Raji (cell line): Measurements from ENCODE around the gene MEMO1.

Experiments used
- POLR2A ChIP-seq: IDR thresholded peaks from 2 replicates; pipeline ENCODE4 v1.6.1; 2011; ENCODE audit warnings: low read depth, low read length, control low read depth; ENCODE audit not compliant: insufficient read depth

The MEMO1 gene

DNA sequence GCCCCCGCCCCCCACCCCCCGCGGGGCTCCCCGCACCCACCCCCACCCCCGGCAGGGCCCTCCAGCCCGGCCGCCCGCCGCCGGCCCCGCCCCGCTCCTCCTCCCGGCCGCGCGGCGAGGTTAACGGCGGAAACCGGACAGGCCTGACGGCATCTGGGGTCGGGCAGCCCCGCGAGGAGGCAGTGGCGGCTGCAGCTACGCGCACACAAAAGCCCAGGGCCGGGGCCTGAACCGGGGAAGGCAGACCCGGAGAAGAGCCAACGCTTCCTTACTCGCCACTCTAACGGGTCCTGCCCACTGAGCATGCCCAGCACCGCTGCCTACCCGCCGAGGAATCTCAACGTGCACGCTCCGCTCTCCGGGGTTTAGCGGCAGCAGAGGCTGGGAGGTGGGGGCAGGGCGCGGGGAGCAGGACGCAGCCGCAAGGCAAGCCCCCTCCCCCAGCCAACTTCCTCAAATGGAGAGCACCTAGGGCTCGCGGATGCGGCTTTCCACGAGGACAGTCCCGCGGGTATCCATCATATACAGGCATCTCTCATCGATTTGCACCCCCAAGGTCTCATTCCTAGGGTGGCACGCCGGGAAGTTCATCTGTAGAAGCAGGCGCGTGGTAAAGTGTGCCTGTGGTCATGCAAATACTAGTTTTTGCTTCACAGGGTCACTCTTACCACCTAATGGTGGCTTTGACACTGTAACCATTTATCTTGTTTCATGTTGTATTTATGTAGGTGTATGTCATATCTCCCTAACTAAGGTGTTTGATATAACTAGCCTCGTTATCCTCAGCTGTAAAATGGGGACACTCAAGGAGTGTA is at the start of gene MEMO1:
MEMO1 (minus strand) TSS at position 339 of the 815 bp plus-strand sequence. CDS start 761 bp downstream, outside the sequence.
- TF ChIP-seq POLR2A = peak; percentile 99

GRCh38 chr2:32060266-32060665 is 49.5 kb upstream of the MEMO1 start:
- no peak for TF ChIP-seq POLR2A

DNA sequence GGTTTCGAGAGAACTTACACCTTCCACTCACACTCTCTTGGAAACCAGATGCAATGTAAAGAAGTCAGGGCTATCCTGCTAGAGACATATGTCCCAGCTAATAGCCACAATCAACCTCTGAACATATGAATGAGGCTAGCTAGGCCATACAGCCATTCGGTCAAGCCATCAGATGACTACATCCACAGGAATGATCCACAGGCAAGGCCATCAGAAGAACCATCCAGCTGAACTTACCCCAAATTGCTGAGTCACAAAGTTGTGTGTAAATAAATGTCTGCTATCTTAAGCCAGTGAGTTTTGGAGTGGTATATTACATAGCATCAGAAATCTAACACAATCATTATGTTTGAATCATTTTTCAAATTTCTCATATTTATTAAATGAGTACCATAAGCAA is 47.3 kb upstream of the MEMO1 start:
- no peak for TF ChIP-seq POLR2A

- no peak for TF ChIP-seq POLR2A
Observed at GRCh38 chr2:32051836-32052439, 41.1 kb upstream of the MEMO1 start.

GRCh38 chr2:32043561-32043960 is 32.8 kb upstream of the MEMO1 start:
- no peak for TF ChIP-seq POLR2A

GRCh38 chr2:32039447-32040219 is 28.8 kb upstream of the MEMO1 start, which contains the start of gene DPY30:
TSS of gene DPY30 (minus strand) at chr2:32039805. CDS start at chr2:32039456, 349 bp downstream.
- peak; percentile 100 for TF ChIP-seq POLR2A

DNA sequence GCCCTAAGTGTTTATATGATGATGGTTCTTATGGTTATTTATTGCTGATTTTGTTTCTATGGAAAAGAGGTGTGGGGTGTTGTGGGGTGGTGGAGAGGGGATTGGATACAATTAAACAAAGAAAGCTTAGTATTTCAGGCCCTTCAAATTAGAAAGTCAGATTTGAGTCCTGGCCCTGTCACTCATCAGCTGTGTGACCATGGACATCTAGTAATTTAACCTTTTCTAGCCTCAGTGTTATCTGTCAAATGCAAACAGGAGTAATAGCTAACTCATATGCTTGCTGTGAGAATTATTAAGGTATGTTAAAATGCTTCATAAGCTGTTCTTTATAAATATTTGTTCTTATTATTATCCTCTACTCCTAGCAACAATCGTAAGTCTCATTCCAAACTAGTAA is 2.1 kb upstream of the MEMO1 start:
- TF ChIP-seq POLR2A = no peak

DNA sequence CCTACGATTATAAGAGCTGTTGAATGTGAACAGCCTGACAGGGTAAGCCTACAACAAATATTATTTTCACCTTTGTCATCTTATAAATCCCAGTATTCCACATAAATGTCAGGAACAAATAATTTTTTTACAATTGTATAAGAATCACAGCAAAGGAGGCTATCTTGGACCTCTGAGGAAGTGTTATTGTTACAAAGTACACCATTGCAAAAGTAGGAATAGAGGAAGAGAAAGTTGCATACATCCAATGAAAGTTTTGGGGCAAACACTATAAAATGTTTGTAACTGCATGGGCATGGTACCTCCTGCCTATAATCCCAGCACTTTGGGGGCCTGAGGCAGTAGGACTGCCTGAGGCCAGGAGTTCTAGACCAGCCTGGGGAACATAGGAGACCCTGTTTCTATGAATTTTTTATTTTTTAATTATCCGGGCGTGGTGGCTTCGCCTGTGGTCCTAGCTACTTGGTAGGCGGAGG is 715 bp upstream of the MEMO1 start:
- TF ChIP-seq POLR2A = no peak

- peak; percentile 22 for TF ChIP-seq POLR2A
Observed at GRCh38 chr2:32009516-32010256, 1.1 kb downstream of the MEMO1 start.

GRCh38 chr2:32008805-32009515 is 1.8 kb downstream of the MEMO1 start:
- no peak for TF ChIP-seq POLR2A

- no peak for TF ChIP-seq POLR2A
Observed at GRCh38 chr2:32007121-32007391, 3.8 kb downstream of the MEMO1 start.

GRCh38 chr2:32005371-32005976 is 5.3 kb downstream of the MEMO1 start:
- TF ChIP-seq POLR2A = no peak

- TF ChIP-seq POLR2A = no peak
Observed at GRCh38 chr2:32003791-32004190, 7.0 kb downstream of the MEMO1 start.

- TF ChIP-seq POLR2A = no peak
Observed at GRCh38 chr2:32002406-32002805, 8.4 kb downstream of the MEMO1 start.

DNA sequence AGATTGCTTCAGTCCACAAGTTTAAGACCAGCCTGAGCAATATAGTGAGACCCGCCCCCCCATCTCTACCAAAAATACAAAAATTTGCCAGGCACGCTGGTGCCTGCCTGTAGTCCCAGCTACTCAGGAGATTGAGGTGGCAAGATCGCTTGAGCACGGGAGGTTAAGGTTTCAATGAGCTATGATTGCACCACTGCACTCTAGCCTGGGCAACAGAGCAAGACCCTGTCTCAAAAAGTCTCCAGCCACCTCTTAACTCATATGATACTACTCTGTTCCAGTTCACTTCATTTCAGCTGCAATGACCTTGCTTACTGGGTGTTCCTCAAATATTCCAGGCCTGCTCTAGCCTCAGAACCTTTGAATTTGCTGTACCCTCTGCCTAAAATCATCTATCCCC is 11.4 kb downstream of the MEMO1 start:
- TF ChIP-seq POLR2A = no peak
